ENCODE results near the gene AUP1. TPM values are rescaled to one million over a fixed set of nuclear protein-coding genes. Genes with fewer than 3 reads are reported as not detected.
A peak's percentile ranks its signal among the peaks of the same experiment; 100 is the strongest.
"Not testable (repeated sequence)": the region's sequence is repeated elsewhere in the genome, so short reads cannot be mapped to it uniquely, and the experiment has no call there.

Gene AUP1
- polyA plus RNA-seq, 3 donors = 130 to 385 (median 149) TPM

DNA sequence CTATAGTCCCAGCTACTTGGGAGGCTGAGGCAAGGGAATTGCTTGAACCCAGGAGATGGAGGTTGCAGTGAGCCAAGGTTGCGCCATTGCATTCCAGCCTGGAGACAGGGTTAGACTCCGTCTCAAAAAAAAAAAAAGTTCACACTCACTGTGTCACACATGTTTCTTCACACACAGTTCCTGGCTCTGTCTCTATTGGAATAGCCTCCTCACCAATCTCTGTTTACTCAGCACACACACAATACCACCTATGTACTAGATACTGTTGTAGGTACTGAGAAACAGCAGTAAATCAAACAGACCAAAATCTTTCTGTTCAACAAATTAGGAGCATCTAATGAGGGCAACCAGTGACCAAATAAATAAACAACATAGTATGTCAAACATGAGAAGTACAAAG lies 43.4 kb downstream of the AUP1 start:
- Mint-ChIP-seq H3K27ac (peak overlapping the region in 1 of 7 donors; percentile 10), H3K9me3 (no peaks in the 10 kb centered on the region), H3K27me3 (ENCODE audit: low read depth in 3 of 3) (peaks cover 0 to 2% (median 0%) of the 10 kb centered on the region in 3 donors), H3K36me3 (peaks cover 40 to 53% of the 10 kb centered on the region in 2 donors), H3K4me3 (no peak overlapping the region), H3K4me1 (peaks cover 17% of the 10 kb centered on the region)
- TF ChIP-seq, protein P1, sequence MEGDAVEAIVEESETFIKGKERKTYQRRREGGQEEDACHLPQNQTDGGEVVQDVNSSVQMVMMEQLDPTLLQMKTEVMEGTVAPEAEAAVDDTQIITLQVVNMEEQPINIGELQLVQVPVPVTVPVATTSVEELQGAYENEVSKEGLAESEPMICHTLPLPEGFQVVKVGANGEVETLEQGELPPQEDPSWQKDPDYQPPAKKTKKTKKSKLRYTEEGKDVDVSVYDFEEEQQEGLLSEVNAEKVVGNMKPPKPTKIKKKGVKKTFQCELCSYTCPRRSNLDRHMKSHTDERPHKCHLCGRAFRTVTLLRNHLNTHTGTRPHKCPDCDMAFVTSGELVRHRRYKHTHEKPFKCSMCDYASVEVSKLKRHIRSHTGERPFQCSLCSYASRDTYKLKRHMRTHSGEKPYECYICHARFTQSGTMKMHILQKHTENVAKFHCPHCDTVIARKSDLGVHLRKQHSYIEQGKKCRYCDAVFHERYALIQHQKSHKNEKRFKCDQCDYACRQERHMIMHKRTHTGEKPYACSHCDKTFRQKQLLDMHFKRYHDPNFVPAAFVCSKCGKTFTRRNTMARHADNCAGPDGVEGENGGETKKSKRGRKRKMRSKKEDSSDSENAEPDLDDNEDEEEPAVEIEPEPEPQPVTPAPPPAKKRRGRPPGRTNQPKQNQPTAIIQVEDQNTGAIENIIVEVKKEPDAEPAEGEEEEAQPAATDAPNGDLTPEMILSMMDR (IDR thresholded peaks at IDR 0.05) = no peak
- Histone ChIP-seq H3K27me3 (ENCODE audit: control insufficient read depth in 2 of 2, insufficient read depth in 2 of 2, low read length in 2 of 2) (no peaks in the 10 kb centered on the region), H3K36me3 (replicated peaks in 1 of 2; ENCODE audit: control insufficient read depth in 1 of 2, insufficient read depth in 2 of 2, low read length in 2 of 2) (peaks cover 32 to 54% of the 10 kb centered on the region in 2 donors), H3K9ac (ENCODE audit: insufficient read depth, low read length, poor library complexity, severe bottlenecking) (no peak overlapping the region), H3K9me3 (replicated peaks in 1 of 2; ENCODE audit: control insufficient read depth in 1 of 2, insufficient read depth in 1 of 2, low read length in 2 of 2) (no peaks in the 10 kb centered on the region), H3K27ac (ENCODE audit: low read depth in 1 of 2, low read length in 2 of 2) (no peak overlapping the region), H3K79me2 (ENCODE audit: insufficient read depth, low read length) (peaks cover 34% of the 10 kb centered on the region), H2AFZ (ENCODE audit: insufficient read depth, low read depth, low read length, poor library complexity, severe bottlenecking) (no peak overlapping the region), H4K20me1 (ENCODE audit: insufficient read depth, low read length) (peaks cover 11% of the 10 kb centered on the region), H3K4me3 (replicated peaks in 1 of 3; ENCODE audit: low read depth in 2 of 3, low read length in 3 of 3) (no peak overlapping the region), H3K4me1 (ENCODE audit: control insufficient read depth in 1 of 2, insufficient read depth in 2 of 2, low read length in 2 of 2) (peaks cover 19 to 25% of the 10 kb centered on the region in 2 donors), H3K4me2 (replicated peaks; ENCODE audit: extremely low read depth, low read length, poor library complexity, severe bottlenecking) (no peak overlapping the region)
- no CpG with 5 or more reads among the region's 2 CpGs for WGBS (ENCODE audit: insufficient coverage)
- intact Hi-C loops (cut with micrococcal nuclease) = no loop called here
- no peak for DNase-seq

DNA sequence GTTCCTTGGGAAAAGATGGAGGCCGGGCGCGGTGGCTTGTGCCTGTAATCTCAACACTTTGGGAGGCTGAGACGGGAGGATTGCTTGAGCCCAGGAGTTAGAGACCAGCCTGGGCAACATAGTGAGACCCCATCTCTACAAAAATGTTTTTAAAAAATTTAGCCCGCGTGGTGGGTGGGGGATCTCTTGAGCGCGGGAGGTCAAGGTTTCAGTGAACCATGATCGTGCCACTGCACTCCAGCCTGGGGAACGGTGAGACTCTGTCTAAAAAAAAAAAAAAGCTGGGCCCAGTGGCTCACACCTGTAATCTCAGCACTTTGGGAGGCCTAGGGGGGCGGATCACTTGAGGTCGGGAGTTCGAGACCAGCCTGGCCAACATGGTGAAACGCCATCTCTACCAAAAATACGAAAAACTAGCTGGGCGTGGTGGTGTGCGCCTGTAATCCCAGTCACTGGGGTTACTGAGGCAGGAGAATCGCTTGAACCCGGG lies 45.8 kb downstream of the AUP1 start:
- H3K27me3 ChIP-seq (ENCODE audit: control insufficient read depth in 2 of 2, insufficient read depth in 2 of 2, low read length in 2 of 2); H3K27me3 Mint-ChIP-seq (ENCODE audit: low read depth in 3 of 3); H3K9me3 ChIP-seq (replicated peaks in 1 of 2; ENCODE audit: control insufficient read depth in 1 of 2, insufficient read depth in 1 of 2, low read length in 2 of 2); DNase-seq; H3K9me3 Mint-ChIP-seq: not testable (repeated sequence)
- Mint-ChIP-seq H3K27ac (peak overlapping the region in 3 of 7 donors; percentile 64 to 100 (median 99)), H3K4me1 (peaks cover 29% of the 10 kb centered on the region), H3K36me3 (peaks cover 34 to 53% of the 10 kb centered on the region in 2 donors), H3K4me3 (peak overlapping the region; percentile 100)
- H3K36me3 ChIP-seq (replicated peaks in 1 of 2; ENCODE audit: control insufficient read depth in 1 of 2, insufficient read depth in 2 of 2, low read length in 2 of 2) = peaks cover 18 to 47% of the 10 kb centered on the region in 2 donors
- peak overlapping the region; percentile 95 for H3K4me2 ChIP-seq (replicated peaks; ENCODE audit: extremely low read depth, low read length, poor library complexity, severe bottlenecking)
- WGBS (ENCODE audit: insufficient coverage) = 87% methylated on average over 9 of the region's 19 CpGs
- peak overlapping the region; percentile 76 for H3K9ac ChIP-seq (ENCODE audit: insufficient read depth, low read length, poor library complexity, severe bottlenecking)
- peaks cover 24 to 32% of the 10 kb centered on the region in 2 donors for H3K4me1 ChIP-seq (ENCODE audit: control insufficient read depth in 1 of 2, insufficient read depth in 2 of 2, low read length in 2 of 2)
- peak overlapping the region; percentile 98 for H2AFZ ChIP-seq (ENCODE audit: insufficient read depth, low read depth, low read length, poor library complexity, severe bottlenecking)
- peak overlapping the region in 2 of 3 experiments; percentile 86 to 94 for H3K4me3 ChIP-seq (replicated peaks in 1 of 3; ENCODE audit: low read depth in 2 of 3, low read length in 3 of 3)
- peak overlapping the region in 1 of 2 donors; percentile 90 for H3K27ac ChIP-seq (ENCODE audit: low read depth in 1 of 2, low read length in 2 of 2)
- peaks cover 20% of the 10 kb centered on the region for H4K20me1 ChIP-seq (ENCODE audit: insufficient read depth, low read length)
- intact Hi-C loops (cut with micrococcal nuclease) = loop anchor here (2.0 to 5.0 kb wide), 5 partner anchors 29 to 103 kb away; partner anchors contain the start of genes AUP1 (in 2 of the 2), HTRA2 (in 2 of the 2), DQX1 (in 1 of the 2) and INO80B (in 1 of the 2)
- peaks cover 49% of the 10 kb centered on the region for H3K79me2 ChIP-seq (ENCODE audit: insufficient read depth, low read length)
